WTC11 (cell line): Measurements from ENCODE around the gene ZNF12.

Experiments used
- AFF4 ChIP-seq: sonication (generic); formaldehyde crosslinking; IDR thresholded peaks from 2 replicates; pipeline ENCODE4 v1.8.1; 2023; ENCODE audit warnings: mild to moderate bottlenecking, missing genetic modification reagents, borderline replicate concordance
- ATF6 ChIP-seq: sonication (generic); formaldehyde crosslinking; IDR thresholded peaks from 2 replicates; pipeline ENCODE4 v1.8.1; 2023; ENCODE audit warnings: mild to moderate bottlenecking, missing genetic modification reagents
- CDX4 ChIP-seq: fragments of 250-450 bp; sonication (Bioruptor Pico); IDR thresholded peaks from 2 replicates; pipeline ENCODE4 v1.9.0; 2021; ENCODE audit warnings: moderate library complexity, mild to moderate bottlenecking, inconsistent platforms, borderline replicate concordance
- CTCF ChIP-seq: fragments of 200-600 bp; IDR thresholded peaks from 2 replicates; pipeline ENCODE4 v1.8.0; 2022; ENCODE audit warnings: antibody characterized with exemption
- MAX ChIP-seq: sonication (generic); formaldehyde crosslinking; IDR thresholded peaks from 2 replicates; pipeline ENCODE4 v1.8.0; 2022; ENCODE audit warnings: mild to moderate bottlenecking, missing genetic modification reagents
- NFATC4 ChIP-seq: fragments of 250-450 bp; sonication (Bioruptor Pico); IDR thresholded peaks from 2 replicates; pipeline ENCODE4 v1.9.0; 2021; ENCODE audit warnings: mild to moderate bottlenecking
- SMAD4 ChIP-seq: sonication (generic); formaldehyde crosslinking; IDR thresholded peaks from 2 replicates; pipeline ENCODE4 v1.8.0; 2022; ENCODE audit warnings: mild to moderate bottlenecking, missing genetic modification reagents
- TP53 ChIP-seq: sonication (generic); formaldehyde crosslinking; IDR thresholded peaks from 2 replicates; pipeline ENCODE4 v1.8.1; 2023; ENCODE audit warnings: mild to moderate bottlenecking, missing genetic modification reagents
- ZNF121 ChIP-seq: sonication (generic); formaldehyde crosslinking; IDR thresholded peaks from 2 replicates; pipeline ENCODE4 v1.8.0; 2023; ENCODE audit warnings: missing genetic modification reagents

GRCh38 chr7:6650086-6650485 is 56.7 kb downstream of the ZNF12 start:
- TF ChIP-seq ZNF121 (CRISPR knock-in tag) = no peak
- TF ChIP-seq AFF4 (CRISPR knock-in tag) = no peak
- no peak for TF ChIP-seq CDX4
- TF ChIP-seq MAX (CRISPR knock-in tag) = no peak
- TF ChIP-seq CTCF = no peak
- no peak for TF ChIP-seq SMAD4 (CRISPR knock-in tag)
- TF ChIP-seq NFATC4 (CRISPR knock-in tag) = no peak
- TF ChIP-seq TP53 = no peak
- no peak for TF ChIP-seq ATF6
